IMR-90 (cell line): ENCODE data around the gene DAGLA. TPM values are rescaled to one million over a fixed set of nuclear protein-coding genes. Genes with fewer than 3 reads are reported as not detected.

ENCODE experiments used
- ATAC-seq: fragments of 200-7000 bp; cut with Tn5 transposase; 2 replicates; pipeline ENCODE4 v1.9.1; 2020; ENCODE audit warnings: low read depth, mild to moderate bottlenecking, moderate library complexity
- BruUV-seq: library from RNA; stranded (reverse); fragments of 400-500 nt; replicated peaks from 2 replicates; lab custom pipeline; 2021; lab: Mats Ljungman, UMichigan
- CTCF ChIA-PET: fragments of 300-600 bp; formaldehyde crosslinking; extraction: SDS; loops from one replicate; lab custom pipeline; 2021; ENCODE audit warnings: antibody characterized with exemption; lab: Yijun Ruan, JAX
- POLR2A ChIA-PET: fragments of 300-600 bp; sonication (Branson Sonifier 250); formaldehyde crosslinking; loops from one replicate; lab custom pipeline; 2022; ENCODE audit warnings: antibody characterized with exemption; ENCODE audit not compliant: unreplicated experiment; lab: Charles Lee
- DNase-seq: peaks from one replicate; pipeline ENCODE4 v3.0.0; 2013
- H2AFZ ChIP-seq: replicated peaks from 2 replicates; pipeline ENCODE3; 2013; ENCODE audit warnings: low read length, mild to moderate bottlenecking; ENCODE audit not compliant: poor library complexity
- H2AK5ac ChIP-seq: 2 replicates; pipeline ENCODE4 v1.6.1; 2013; ENCODE audit warnings: low read depth, low read length, inconsistent platforms
- H2AK9ac ChIP-seq: replicated peaks from 2 replicates; pipeline ENCODE3; 2013; ENCODE audit warnings: mild to moderate bottlenecking, low read depth, low read length, moderate library complexity; ENCODE audit not compliant: poor library complexity
- H2BK120ac ChIP-seq: 2 replicates; pipeline ENCODE4 v1.6.1; 2013; ENCODE audit warnings: low read depth, low read length, inconsistent platforms
- H2BK15ac ChIP-seq: 3 replicates; pipeline ENCODE4 v1.6.1; 2013; ENCODE audit warnings: low read depth, low read length, inconsistent platforms
- H2BK20ac ChIP-seq: 2 replicates; pipeline ENCODE4 v1.6.1; 2013; ENCODE audit warnings: low read depth, mild to moderate bottlenecking, inconsistent platforms, low read length, moderate library complexity
- H2BK5ac ChIP-seq: 2 replicates; pipeline ENCODE4 v1.6.1; 2013; ENCODE audit warnings: mild to moderate bottlenecking, low read depth, low read length, inconsistent platforms; ENCODE audit not compliant: poor library complexity, severe bottlenecking
- H3K14ac ChIP-seq: replicated peaks from 2 replicates; pipeline ENCODE4 v1.6.1; 2013; ENCODE audit warnings: low read depth, low read length, inconsistent platforms
- H3K18ac ChIP-seq: 2 replicates; pipeline ENCODE4 v1.6.1; 2013; ENCODE audit warnings: low read depth, low read length, control low read depth
- H3K23ac ChIP-seq: 2 replicates; pipeline ENCODE4 v1.6.1; 2013; ENCODE audit warnings: low read depth, low read length, inconsistent platforms
- H3K27ac ChIP-seq: 2 replicates; pipeline ENCODE4 v1.5.1; 2013; ENCODE audit warnings: mild to moderate bottlenecking, control low read depth, low read length; ENCODE audit not compliant: insufficient read depth
- H3K27me3 ChIP-seq: 2 replicates; pipeline ENCODE4 v1.6.1; 2013; ENCODE audit warnings: low read length; ENCODE audit not compliant: control insufficient read depth, insufficient read depth
- H3K36me3 ChIP-seq: 2 replicates; pipeline ENCODE4 v1.6.1; 2013; ENCODE audit warnings: low read length, mixed read lengths; ENCODE audit not compliant: control insufficient read depth, insufficient read depth
- H3K4ac ChIP-seq: 2 replicates; pipeline ENCODE4 v1.6.1; 2013; ENCODE audit warnings: low read depth, low read length, inconsistent platforms
- H3K4me1 ChIP-seq: 2 replicates; pipeline ENCODE4 v1.6.1; 2013; ENCODE audit warnings: low read length, mixed read lengths; ENCODE audit not compliant: control insufficient read depth, insufficient read depth
- H3K4me2 ChIP-seq: 2 replicates; pipeline ENCODE4 v1.6.1; 2013; ENCODE audit warnings: low read depth, mild to moderate bottlenecking, control low read depth, low read length, moderate library complexity
- H3K4me3 ChIP-seq: 2 replicates; pipeline ENCODE4 v1.5.1; 2013; ENCODE audit warnings: low read depth, mild to moderate bottlenecking, control low read depth, low read length, moderate library complexity; ENCODE audit not compliant: insufficient read depth
- H3K56ac ChIP-seq: 2 replicates; pipeline ENCODE4 v1.6.1; 2013; ENCODE audit warnings: low read length, inconsistent platforms; ENCODE audit not compliant: insufficient read depth; ENCODE audit errors: extremely low read depth
- H3K79me1 ChIP-seq, 2 experiments: 2 replicates each; pipeline ENCODE4 v1.6.1; 2013; ENCODE audit warnings: low read length in 2 of 2, inconsistent platforms in 1 of 2, low read depth in 1 of 2
- H3K9ac ChIP-seq: 2 replicates; pipeline ENCODE4 v1.6.1; 2013; ENCODE audit warnings: low read depth, low read length, control low read depth
- H3K9me1 ChIP-seq: 2 replicates; pipeline ENCODE4 v1.6.1; 2013; ENCODE audit warnings: low read length, inconsistent platforms; ENCODE audit not compliant: insufficient read depth
- H3K9me3 ChIP-seq: 2 replicates; pipeline ENCODE4 v1.6.1; 2013; ENCODE audit warnings: low read length; ENCODE audit not compliant: control insufficient read depth, insufficient read depth
- H4K20me1 ChIP-seq: 2 replicates; pipeline ENCODE4 v1.6.1; 2013; ENCODE audit warnings: low read length, inconsistent platforms; ENCODE audit not compliant: insufficient read depth
- H4K5ac ChIP-seq: 2 replicates; pipeline ENCODE4 v1.6.1; 2013; ENCODE audit warnings: mild to moderate bottlenecking, low read depth, low read length, control low read depth
- H4K8ac ChIP-seq, 2 experiments: 2 replicates each; pipeline ENCODE4 v1.6.1; 2013; ENCODE audit warnings: low read depth in 2 of 2, low read length in 2 of 2, control low read depth in 1 of 2, inconsistent platforms in 1 of 2
- H4K91ac ChIP-seq: 2 replicates; pipeline ENCODE4 v1.6.1; 2013; ENCODE audit warnings: low read depth, low read length, inconsistent platforms; ENCODE audit not compliant: insufficient read depth
- BHLHE40 ChIP-seq: fragments of 150-350 bp; IDR thresholded peaks from 2 replicates; pipeline ENCODE4 v1.6.1; 2016; ENCODE audit warnings: mild to moderate bottlenecking, low read depth, low read length
- CEBPB ChIP-seq: IDR thresholded peaks from 2 replicates; pipeline ENCODE4 v1.6.1; 2012; ENCODE audit warnings: low read depth, low read length, improper control_type of control experiment
- CHD1 ChIP-seq: IDR thresholded peaks from 2 replicates; pipeline ENCODE4 v1.6.1; 2012; ENCODE audit warnings: low read depth, low read length, improper control_type of control experiment
- FOS ChIP-seq: fragments of 150-350 bp; IDR thresholded peaks from 2 replicates; pipeline ENCODE4 v1.6.1; 2016; ENCODE audit warnings: low read depth, low read length
- MAFK ChIP-seq: IDR thresholded peaks from 2 replicates; pipeline ENCODE4 v1.6.1; 2012; ENCODE audit warnings: low read depth, low read length, improper control_type of control experiment
- MAZ ChIP-seq: IDR thresholded peaks from 2 replicates; pipeline ENCODE4 v1.6.1; 2012; ENCODE audit warnings: low read depth, mild to moderate bottlenecking, low read length, improper control_type of control experiment, moderate library complexity, borderline replicate concordance
- MXI1 ChIP-seq: IDR thresholded peaks from 2 replicates; pipeline ENCODE4 v1.6.1; 2012; ENCODE audit warnings: low read depth, mild to moderate bottlenecking, low read length, moderate library complexity, borderline replicate concordance
- NFE2L2 ChIP-seq: fragments of 150-350 bp; IDR thresholded peaks from 2 replicates; pipeline ENCODE4 v1.6.1; 2016; ENCODE audit warnings: low read depth, mild to moderate bottlenecking, low read length
- POLR2A ChIP-seq: IDR thresholded peaks from 2 replicates; pipeline ENCODE4 v1.6.1; 2012; ENCODE audit warnings: mild to moderate bottlenecking, low read depth, low read length
- RAD21 ChIP-seq: IDR thresholded peaks from 2 replicates; pipeline ENCODE4 v1.6.1; 2012; ENCODE audit warnings: low read length, improper control_type of control experiment
- RCOR1 ChIP-seq: IDR thresholded peaks from 2 replicates; pipeline ENCODE4 v1.6.1; 2012; ENCODE audit warnings: mild to moderate bottlenecking, low read length, improper control_type of control experiment; ENCODE audit not compliant: insufficient replicate concordance
- RFX5 ChIP-seq: IDR thresholded peaks from 2 replicates; pipeline ENCODE4 v1.8.0; 2012; ENCODE audit warnings: low read depth, mild to moderate bottlenecking, low read length, moderate library complexity
- SMC3 ChIP-seq: fragments of 150-350 bp; IDR thresholded peaks from 2 replicates; pipeline ENCODE4 v1.6.1; 2016; ENCODE audit warnings: low read depth, mild to moderate bottlenecking, antibody characterized with exemption, low read length, moderate library complexity
- USF2 ChIP-seq: fragments of 150-350 bp; IDR thresholded peaks from 2 replicates; pipeline ENCODE4 v1.6.1; 2017; ENCODE audit warnings: mild to moderate bottlenecking, antibody characterized with exemption, low read length, low read depth
- WGBS, 2 experiments: methylation state at CpG; one replicate each; pipeline versions ENCODE4 v1.1.5 to v1.1.7; 2013; ENCODE audit warnings: missing lambda C conversion rate in 2 of 2; ENCODE audit not compliant: insufficient read length in 1 of 2; ENCODE audit errors: extremely low coverage in 2 of 2; 5-methylcytosine and 5-hydroxymethylcytosine counted together
- dilution Hi-C: fragments of 300-500 bp; cut with HindIII; formaldehyde crosslinking; loops from one replicate; pipeline ENCODE4 v1.14.3; 2018; ENCODE audit warnings: low sequenced_read_pairs; ENCODE audit not compliant: unreplicated experiment
- in situ Hi-C: fragments of 300-500 bp; cut with MboI; formaldehyde crosslinking; loops from 3 replicates; pipeline ENCODE4 v1.14.3; 2019; ENCODE audit warnings: low sequenced_read_pairs, inconsistent platforms, mixed read lengths
- intact Hi-C: fragments of 100-400 bp; cut with micrococcal nuclease; formaldehyde crosslinking; loops from 2 replicates; pipeline ENCODE4 v1.10.0; 2022
- polyA plus RNA-seq, 3 experiments: library from polyadenylated mRNA; depleted of rRNA; stranded (reverse); fragments of >200 nt; gene quantifications; 2 replicates each; pipeline ENCODE4 v1.2.3, GENCODE V29; 2012; ENCODE audit warnings: low replicate concordance in 1 of 3
- total RNA-seq: library from RNA; depleted of rRNA; stranded (reverse); fragments of >200 nt; gene quantifications from 2 replicates; pipeline ENCODE4 v1.2.3, GENCODE V29; 2012
- TF ChIP-seq, protein P1 (sequence below): fragments of 150-350 bp; IDR thresholded peaks from 2 replicates; pipeline ENCODE4 v1.6.1; 2016; ENCODE audit warnings: low read depth, mild to moderate bottlenecking, low read length, moderate library complexity, borderline replicate concordance
- TF ChIP-seq, protein P2 (sequence below): conservative IDR thresholded peaks from 2 replicates; pipeline ENCODE4 v1.5.1; 2012; ENCODE audit warnings: mild to moderate bottlenecking, low read depth, low read length, improper control_type of control experiment

The DAGLA gene
- total and polyA plus RNA-seq, 2 of the 4 experiments (the other 2 are of a cell fraction), result 0.90 to 3.8 TPM

GRCh38 chr11:61689164-61689496 is 8.9 kb downstream of the DAGLA start:
- intact Hi-C loops, result no loop called here
- H3K14ac ChIP-seq, result no peak overlapping the region
- H2BK20ac ChIP-seq, result no peak overlapping the region
- H4K91ac ChIP-seq, result no peak overlapping the region
- dilution Hi-C loops, result no loop called here
- no peak overlapping the region for H3K4me2 ChIP-seq
- no peaks in the 10 kb centered on the region; the same call in 1 of the 2 replicates for H3K4me1 ChIP-seq
- no peak overlapping the region for H2BK15ac ChIP-seq
- no peaks in the 10 kb centered on the region for H3K9me1 ChIP-seq
- no peaks in the 10 kb centered on the region for H3K36me3 ChIP-seq
- no peak overlapping the region for H2AK9ac ChIP-seq
- no peak overlapping the region for H3K23ac ChIP-seq
- H3K56ac ChIP-seq, result no peak overlapping the region
- ChIA-PET POLR2A (no interaction called here), CTCF (interaction anchor here (1.3 kb wide), 1 partner anchor 44 kb away, joined by 4 read pairs; no protein-coding TSS in a partner anchor)
- in situ Hi-C loops, result no loop called here
- H4K8ac ChIP-seq, result no peak overlapping the region
- no peak overlapping the region for H3K27ac ChIP-seq
- H3K4me3 ChIP-seq, result no peak overlapping the region
- no peak overlapping the region for H3K18ac ChIP-seq
- WGBS, 2 experiments, result 88% methylated on average over 2 of the region's 3 CpGs; no CpG with 5 or more reads in 1 of the 2 experiments
- no TSS peak for BruUV-seq
- no peaks in the 10 kb centered on the region for H4K20me1 ChIP-seq
- H3K9me3 ChIP-seq, result no peaks in the 10 kb centered on the region
- H2AK5ac ChIP-seq, result no peak overlapping the region
- DNase-seq (no peak), ATAC-seq (no peak)
- no peak overlapping the region for H2BK120ac ChIP-seq
- peaks cover 37% of the 10 kb centered on the region for H3K27me3 ChIP-seq
- no peaks in the 10 kb centered on the region for H3K79me1 ChIP-seq
- no peak overlapping the region for H3K9ac ChIP-seq
- no peak overlapping the region for H4K5ac ChIP-seq
- no peak overlapping the region for H2BK5ac ChIP-seq
- TF ChIP-seq RFX5 (no peak), USF2 (no peak), CHD1 (no peak), RAD21 (no peak), POLR2A (no peak), FOS (no peak), SMC3 (no peak), MAZ (no peak), BHLHE40 (no peak), NFE2L2 (no peak), MXI1 (no peak), MAFK (no peak), CEBPB (no peak), RCOR1 (no peak)
- TF ChIP-seq, protein P1, sequence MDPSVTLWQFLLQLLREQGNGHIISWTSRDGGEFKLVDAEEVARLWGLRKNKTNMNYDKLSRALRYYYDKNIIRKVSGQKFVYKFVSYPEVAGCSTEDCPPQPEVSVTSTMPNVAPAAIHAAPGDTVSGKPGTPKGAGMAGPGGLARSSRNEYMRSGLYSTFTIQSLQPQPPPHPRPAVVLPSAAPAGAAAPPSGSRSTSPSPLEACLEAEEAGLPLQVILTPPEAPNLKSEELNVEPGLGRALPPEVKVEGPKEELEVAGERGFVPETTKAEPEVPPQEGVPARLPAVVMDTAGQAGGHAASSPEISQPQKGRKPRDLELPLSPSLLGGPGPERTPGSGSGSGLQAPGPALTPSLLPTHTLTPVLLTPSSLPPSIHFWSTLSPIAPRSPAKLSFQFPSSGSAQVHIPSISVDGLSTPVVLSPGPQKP, result no peak
- TF ChIP-seq, protein P2, sequence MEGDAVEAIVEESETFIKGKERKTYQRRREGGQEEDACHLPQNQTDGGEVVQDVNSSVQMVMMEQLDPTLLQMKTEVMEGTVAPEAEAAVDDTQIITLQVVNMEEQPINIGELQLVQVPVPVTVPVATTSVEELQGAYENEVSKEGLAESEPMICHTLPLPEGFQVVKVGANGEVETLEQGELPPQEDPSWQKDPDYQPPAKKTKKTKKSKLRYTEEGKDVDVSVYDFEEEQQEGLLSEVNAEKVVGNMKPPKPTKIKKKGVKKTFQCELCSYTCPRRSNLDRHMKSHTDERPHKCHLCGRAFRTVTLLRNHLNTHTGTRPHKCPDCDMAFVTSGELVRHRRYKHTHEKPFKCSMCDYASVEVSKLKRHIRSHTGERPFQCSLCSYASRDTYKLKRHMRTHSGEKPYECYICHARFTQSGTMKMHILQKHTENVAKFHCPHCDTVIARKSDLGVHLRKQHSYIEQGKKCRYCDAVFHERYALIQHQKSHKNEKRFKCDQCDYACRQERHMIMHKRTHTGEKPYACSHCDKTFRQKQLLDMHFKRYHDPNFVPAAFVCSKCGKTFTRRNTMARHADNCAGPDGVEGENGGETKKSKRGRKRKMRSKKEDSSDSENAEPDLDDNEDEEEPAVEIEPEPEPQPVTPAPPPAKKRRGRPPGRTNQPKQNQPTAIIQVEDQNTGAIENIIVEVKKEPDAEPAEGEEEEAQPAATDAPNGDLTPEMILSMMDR, result no peak
- no peak overlapping the region for H2AFZ ChIP-seq
- H3K4ac ChIP-seq, result no peak overlapping the region
